Measurements from ENCODE around the gene KLK11.

The KLK11 gene

GRCh38 chr19:51007488-51007887, 18.9 kb downstream of the KLK11 start:
- H3K4me3 ChIP-seq (ENCODE audit: low read depth, low read length) = no peak overlapping the region
- DNase-seq (ENCODE audit: low read depth) = no peak
- no peak for TF ChIP-seq CTCF (IDR thresholded peaks at IDR 0.05; ENCODE audit: insufficient read depth, low read depth, low read length, missing control alignments)

- no peak for DNase-seq (ENCODE audit: low read depth)
- no peak overlapping the region for H3K4me3 ChIP-seq (ENCODE audit: low read depth, low read length)
- no peak for TF ChIP-seq CTCF (IDR thresholded peaks at IDR 0.05; ENCODE audit: insufficient read depth, low read depth, low read length, missing control alignments)
Observed at GRCh38 chr19:51006406-51006805, 20.0 kb downstream of the KLK11 start.

GRCh38 chr19:51005248-51005647, 21.2 kb downstream of the KLK11 start:
- no peak for TF ChIP-seq CTCF (IDR thresholded peaks at IDR 0.05; ENCODE audit: insufficient read depth, low read depth, low read length, missing control alignments)
- H3K4me3 ChIP-seq (ENCODE audit: low read depth, low read length) = no peak overlapping the region
- no peak for DNase-seq (ENCODE audit: low read depth)

GRCh38 chr19:51003316-51003715, 23.1 kb downstream of the KLK11 start:
- H3K4me3 ChIP-seq (ENCODE audit: low read depth, low read length) = no peak overlapping the region
- no peak for DNase-seq (ENCODE audit: low read depth)
- no peak for TF ChIP-seq CTCF (IDR thresholded peaks at IDR 0.05; ENCODE audit: insufficient read depth, low read depth, low read length, missing control alignments)

- peak; percentile 45 for DNase-seq (ENCODE audit: low read depth)
- TF ChIP-seq CTCF (IDR thresholded peaks at IDR 0.05; ENCODE audit: insufficient read depth, low read depth, low read length, missing control alignments) = no peak
- H3K4me3 ChIP-seq (ENCODE audit: low read depth, low read length) = no peak overlapping the region
Observed at GRCh38 chr19:51002542-51003311, 23.7 kb downstream of the KLK11 start.

GRCh38 chr19:51002089-51002532, 24.3 kb downstream of the KLK11 start:
- TF ChIP-seq CTCF (IDR thresholded peaks at IDR 0.05; ENCODE audit: insufficient read depth, low read depth, low read length, missing control alignments) = no peak
- H3K4me3 ChIP-seq (ENCODE audit: low read depth, low read length) = no peak overlapping the region
- no peak for DNase-seq (ENCODE audit: low read depth)

- no peak for TF ChIP-seq CTCF (IDR thresholded peaks at IDR 0.05; ENCODE audit: insufficient read depth, low read depth, low read length, missing control alignments)
- no peak for DNase-seq (ENCODE audit: low read depth)
- H3K4me3 ChIP-seq (ENCODE audit: low read depth, low read length) = no peak within 1 kb of the TSS
Observed at GRCh38 chr19:51001515-51001914, 24.9 kb downstream of the KLK11 start, which contains the start of gene KLK8. Gene KLK8 (minus strand): TSS chr19:51001604. CDS start chr19:51001167, 437 bp downstream.
